Upper lobe of left lung (tissue), 4 donors: Measurements from ENCODE around the gene UBA6.

Source experiments
- CTCF ChIP-seq, 6 experiments: fragments of 450-650 bp in 4 of 6; fragments of 200-600 bp in 2 of 6; sonication (generic) in 2 of 6; IDR thresholded peaks; one replicate each; pipeline ENCODE4 v1.5.1; 2016 to 2019; ENCODE audit warnings: antibody characterized with exemption in 6 of 6
- POLR2A ChIP-seq, 4 donors: fragments of 450-650 bp; IDR thresholded peaks; one replicate each; pipeline ENCODE4 v1.5.1; 2016 to 2017; ENCODE audit warnings: antibody characterized with exemption in 4 of 4, mild to moderate bottlenecking in 2 of 4
- POLR2AphosphoS5 ChIP-seq, 2 donors: sonication (generic); formaldehyde crosslinking; IDR thresholded peaks; one replicate each; pipeline ENCODE4 v1.5.1; 2017; ENCODE audit warnings: antibody characterized with exemption in 2 of 2

DNA sequence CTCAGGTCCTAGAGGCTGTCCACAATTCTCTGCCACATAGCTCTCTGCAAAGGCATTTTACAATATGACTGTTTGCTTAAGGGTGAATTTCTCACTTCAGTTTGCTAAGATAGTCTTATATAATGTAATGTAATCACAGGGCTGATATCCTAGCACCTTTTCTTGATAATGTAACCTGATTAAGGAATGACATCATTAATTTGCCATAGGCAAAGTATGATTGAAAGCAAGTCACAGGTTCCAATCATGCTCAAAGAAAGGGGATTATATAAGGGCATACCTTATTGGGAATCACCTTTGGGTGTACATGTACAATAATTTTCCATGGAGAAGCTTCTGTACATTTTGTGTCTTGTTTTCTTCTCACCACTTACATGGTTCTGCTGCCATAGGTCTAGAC lies 34.4 kb upstream of the UBA6 start:
- TF ChIP-seq CTCF (IDR thresholded peaks at IDR 0.05), result no peak
- TF ChIP-seq POLR2A (IDR thresholded peaks at IDR 0.05), result no peak
- TF ChIP-seq POLR2AphosphoS5 (IDR thresholded peaks at IDR 0.05), result no peak
